ENCODE measurements around the gene PRKCG. TPM values are rescaled to one million over a fixed set of nuclear protein-coding genes. Genes with fewer than 3 reads are reported as not detected.
A peak's percentile ranks its signal among the peaks of the same experiment; 100 is the strongest.

PRKCG gene
- total RNA-seq, 6 experiments from 2014 or later: 0.23 to 0.28 TPM; not detected in 4

DNA sequence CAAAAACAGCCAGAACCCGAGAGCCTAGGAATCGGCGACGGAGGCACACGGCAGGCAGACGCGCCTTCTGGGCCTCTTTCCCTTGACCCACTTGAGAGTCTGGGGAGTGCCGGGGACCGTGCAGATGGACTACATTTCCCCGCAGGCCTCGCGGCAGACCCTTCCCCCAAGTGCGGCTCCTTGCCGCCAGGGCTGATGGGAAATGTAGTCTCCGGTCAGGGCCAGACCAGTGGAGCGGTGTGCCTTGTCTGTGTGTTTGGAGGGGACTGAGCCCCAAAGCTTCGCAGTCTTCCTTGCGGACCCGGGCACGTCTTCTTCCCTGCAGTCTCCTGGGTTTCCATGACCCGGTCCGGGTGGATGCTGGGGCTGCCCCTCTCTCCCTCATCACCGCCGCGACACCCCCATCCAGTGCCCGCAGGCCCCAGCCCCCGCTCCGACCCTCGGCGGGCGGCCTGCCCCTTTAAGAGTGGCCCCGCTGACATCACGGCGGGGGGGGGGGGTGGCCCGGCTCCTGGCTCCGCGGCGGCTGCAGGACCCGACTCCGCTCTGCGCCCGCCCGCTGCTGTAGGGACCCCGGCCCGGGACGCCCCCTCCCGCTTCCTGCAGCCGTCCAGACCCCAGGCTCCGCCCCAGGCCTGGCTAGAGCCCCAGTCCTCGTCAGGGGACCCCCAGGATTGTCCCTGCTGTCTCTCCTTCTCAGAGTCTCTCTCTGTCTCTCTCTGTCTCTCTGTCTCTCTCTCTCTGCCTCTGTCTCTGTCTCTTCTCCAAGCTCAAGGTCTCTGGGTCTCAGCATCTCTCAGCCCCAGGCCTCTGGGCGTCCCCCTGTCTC lies 26.3 kb downstream of the PRKCG start:
- H3K27ac Mint-ChIP-seq: no peak overlapping the region; the same call in 1 of the 2 replicates
- H3K36me3 Mint-ChIP-seq (ENCODE audit: low read depth): no peaks in the 10 kb centered on the region
- peaks cover 55% of the 10 kb centered on the region for H3K27me3 Mint-ChIP-seq (ENCODE audit: insufficient read depth)
- peak; percentile 10 for DNase-seq
- TF ChIP-seq, protein P1, sequence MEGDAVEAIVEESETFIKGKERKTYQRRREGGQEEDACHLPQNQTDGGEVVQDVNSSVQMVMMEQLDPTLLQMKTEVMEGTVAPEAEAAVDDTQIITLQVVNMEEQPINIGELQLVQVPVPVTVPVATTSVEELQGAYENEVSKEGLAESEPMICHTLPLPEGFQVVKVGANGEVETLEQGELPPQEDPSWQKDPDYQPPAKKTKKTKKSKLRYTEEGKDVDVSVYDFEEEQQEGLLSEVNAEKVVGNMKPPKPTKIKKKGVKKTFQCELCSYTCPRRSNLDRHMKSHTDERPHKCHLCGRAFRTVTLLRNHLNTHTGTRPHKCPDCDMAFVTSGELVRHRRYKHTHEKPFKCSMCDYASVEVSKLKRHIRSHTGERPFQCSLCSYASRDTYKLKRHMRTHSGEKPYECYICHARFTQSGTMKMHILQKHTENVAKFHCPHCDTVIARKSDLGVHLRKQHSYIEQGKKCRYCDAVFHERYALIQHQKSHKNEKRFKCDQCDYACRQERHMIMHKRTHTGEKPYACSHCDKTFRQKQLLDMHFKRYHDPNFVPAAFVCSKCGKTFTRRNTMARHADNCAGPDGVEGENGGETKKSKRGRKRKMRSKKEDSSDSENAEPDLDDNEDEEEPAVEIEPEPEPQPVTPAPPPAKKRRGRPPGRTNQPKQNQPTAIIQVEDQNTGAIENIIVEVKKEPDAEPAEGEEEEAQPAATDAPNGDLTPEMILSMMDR (IDR thresholded peaks at IDR 0.05): no peak
- H3K9me3 Mint-ChIP-seq: no peaks in the 10 kb centered on the region
- H3K4me1 Mint-ChIP-seq (ENCODE audit: low read depth): peaks cover 26% of the 10 kb centered on the region
- H3K4me3 Mint-ChIP-seq: peak overlapping the region; percentile 88

DNA sequence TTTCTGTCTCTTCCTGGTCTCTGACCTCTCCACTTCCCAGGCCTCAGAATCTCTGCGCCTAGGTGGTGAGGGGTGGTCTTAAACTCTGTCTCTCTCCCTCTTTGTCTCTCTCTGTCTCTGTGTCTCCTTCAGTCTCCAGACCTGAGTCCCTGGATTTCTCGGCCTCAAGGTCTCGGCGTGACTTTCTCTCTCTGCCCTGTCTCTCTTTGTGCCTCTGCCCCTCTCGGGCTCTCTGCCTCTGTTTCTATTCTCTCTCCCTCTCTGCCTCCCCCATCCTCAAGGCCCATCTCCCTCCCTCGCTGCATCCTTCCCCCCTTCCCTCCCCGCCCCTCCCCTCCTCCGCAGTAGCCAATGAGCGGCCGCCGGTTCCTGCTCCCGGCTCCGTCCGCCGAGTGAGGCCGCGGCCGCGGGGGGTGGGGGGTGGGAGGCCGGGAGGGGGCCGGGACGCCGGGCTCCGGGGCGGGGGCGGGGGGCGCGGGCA lies 27.0 kb downstream of the PRKCG start, which contains the start of gene CACNG7:
Gene CACNG7, plus strand, starts transcription at position 344 of the 481 bp plus-strand sequence. CDS start 3,554 bp downstream, outside the sequence.
- Mint-ChIP-seq H3K27me3 (ENCODE audit: insufficient read depth) (peaks cover 53% of the 10 kb centered on the region), H3K9me3 (no peaks in the 10 kb centered on the region)

DNA sequence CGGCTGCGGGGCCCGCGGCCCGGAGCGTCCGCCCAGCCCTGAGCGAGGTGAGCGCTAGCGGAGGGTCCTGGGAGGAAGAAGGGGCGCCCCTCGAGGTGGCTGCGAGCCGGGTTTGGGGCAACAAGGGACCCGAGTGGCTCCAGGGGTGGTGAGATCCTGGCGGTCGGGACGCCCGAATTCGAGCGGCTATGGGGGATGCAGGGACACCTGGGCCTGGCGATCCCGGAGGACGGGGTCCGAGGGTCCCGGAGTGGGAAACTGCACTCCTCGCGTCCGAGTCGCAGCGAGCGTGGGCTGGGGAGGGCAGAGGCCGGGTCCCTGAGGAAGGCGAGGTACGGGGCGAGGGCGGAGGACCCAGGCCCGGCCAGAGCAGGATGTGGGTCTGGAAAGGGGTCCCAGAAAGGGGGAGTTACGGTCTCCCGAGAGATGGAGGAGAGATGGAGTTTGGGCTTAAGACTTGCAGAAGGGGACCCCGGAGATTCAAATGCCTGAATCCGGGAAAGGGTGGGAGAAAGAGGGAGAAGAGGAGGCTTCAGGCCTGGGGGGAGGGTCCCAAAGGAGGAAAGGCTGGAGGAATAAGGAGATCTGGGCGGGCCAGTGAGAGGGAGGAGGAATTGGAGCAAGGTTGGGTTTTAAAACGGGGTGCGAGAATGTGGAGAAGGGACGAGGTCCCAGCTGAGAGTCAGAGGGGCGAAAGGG lies 27.6 kb downstream of the PRKCG start:
- no peaks in the 10 kb centered on the region for H3K9me3 Mint-ChIP-seq
- DNase-seq: no peak
- no peaks in the 10 kb centered on the region for H3K36me3 Mint-ChIP-seq (ENCODE audit: low read depth)
- peak overlapping the region; percentile 17; the same call in 1 of the 2 replicates for H3K4me3 Mint-ChIP-seq
- H3K27me3 Mint-ChIP-seq (ENCODE audit: insufficient read depth): peaks cover 54% of the 10 kb centered on the region
- TF ChIP-seq, protein P1 (IDR thresholded peaks at IDR 0.05): no peak
- peaks cover 26% of the 10 kb centered on the region for H3K4me1 Mint-ChIP-seq (ENCODE audit: low read depth)
- no peak overlapping the region for H3K27ac Mint-ChIP-seq

More for the DNA sequence above, 27.0 kb downstream of the PRKCG start, which contains the start of gene CACNG7:
- H3K27ac Mint-ChIP-seq: no peak within 1 kb of the TSS; the same call in 1 of the 2 replicates
- DNase-seq: no peak
- H3K4me1 Mint-ChIP-seq (ENCODE audit: low read depth): peaks cover 26% of the 10 kb centered on the region
- peak within 1 kb of the TSS; percentile 88 for H3K4me3 Mint-ChIP-seq
- TF ChIP-seq, protein P1 (IDR thresholded peaks at IDR 0.05): no peak
- no peaks in the 10 kb centered on the region for H3K36me3 Mint-ChIP-seq (ENCODE audit: low read depth)

DNA sequence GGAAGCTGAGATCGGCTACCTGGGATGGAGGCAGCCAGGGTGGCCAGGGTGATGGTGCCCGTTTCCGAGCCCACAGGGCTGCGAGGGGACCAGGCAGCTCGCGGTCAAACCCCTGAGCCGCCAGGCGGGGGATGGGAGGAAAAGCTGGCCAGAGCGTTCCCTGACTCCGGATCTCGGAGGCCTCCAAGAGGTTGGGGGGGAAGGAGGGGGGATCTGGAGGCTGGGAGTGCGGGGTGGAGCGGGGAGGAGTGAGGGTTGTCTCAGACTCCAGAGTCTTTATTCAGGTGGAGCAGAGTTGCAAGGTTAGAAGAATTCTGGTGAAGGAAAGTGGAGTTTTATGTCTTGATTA lies 28.1 kb downstream of the PRKCG start:
- H3K4me1 Mint-ChIP-seq (ENCODE audit: low read depth): peaks cover 26% of the 10 kb centered on the region
- H3K9me3 Mint-ChIP-seq: no peaks in the 10 kb centered on the region
- DNase-seq: no peak
- H3K27ac Mint-ChIP-seq: no peak overlapping the region
- TF ChIP-seq, protein P1 (IDR thresholded peaks at IDR 0.05): no peak
- H3K27me3 Mint-ChIP-seq (ENCODE audit: insufficient read depth): peaks cover 50% of the 10 kb centered on the region
- peak overlapping the region; percentile 17; the same call in 1 of the 2 replicates for H3K4me3 Mint-ChIP-seq
- H3K36me3 Mint-ChIP-seq (ENCODE audit: low read depth): no peaks in the 10 kb centered on the region

DNA sequence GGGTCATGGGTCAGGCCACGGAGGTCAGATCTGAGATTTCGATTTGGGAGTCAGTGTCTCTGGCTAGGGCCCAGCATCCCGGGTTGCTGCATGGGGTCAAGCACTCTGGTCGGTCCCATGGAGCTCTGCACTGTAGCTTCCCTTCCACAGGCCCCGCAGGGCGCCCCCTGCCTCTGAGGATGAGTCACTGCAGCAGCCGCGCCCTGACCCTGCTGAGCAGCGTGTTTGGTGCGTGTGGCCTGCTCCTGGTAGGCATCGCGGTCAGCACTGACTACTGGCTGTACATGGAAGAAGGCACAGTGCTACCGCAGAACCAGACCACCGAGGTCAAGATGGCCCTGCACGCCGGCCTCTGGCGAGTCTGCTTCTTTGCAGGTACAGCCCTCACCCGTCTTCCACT lies 30.7 kb downstream of the PRKCG start:
- Mint-ChIP-seq H3K36me3 (ENCODE audit: low read depth) (no peaks in the 10 kb centered on the region), H3K9me3 (no peaks in the 10 kb centered on the region), H3K4me1 (ENCODE audit: low read depth) (peaks cover 14% of the 10 kb centered on the region), H3K4me3 (no peak overlapping the region), H3K27ac (no peak overlapping the region), H3K27me3 (ENCODE audit: insufficient read depth) (peaks cover 38% of the 10 kb centered on the region)
- TF ChIP-seq, protein P1 (IDR thresholded peaks at IDR 0.05): peak; percentile 55
- DNase-seq: no peak
